GM08714 (cell line): ENCODE measurements around the gene RBM33.

Experiments
- H3K4me3 ChIP-seq: fragments of 200-500 bp; sonication (Bioruptor generic); 2 replicates; pipeline ENCODE4 v1.5.1; 2014; ENCODE audit warnings: mild to moderate bottlenecking, low read length, inconsistent platforms
- ZNF274 ChIP-seq: IDR thresholded peaks from 2 replicates; pipeline ENCODE4 v1.6.1; 2012; ENCODE audit warnings: mild to moderate bottlenecking, low read depth, low read length

Gene RBM33

GRCh38 chr7:155804897-155805825, 160.7 kb downstream of the RBM33 start:
- no peak overlapping the region; the same call in 1 of the 2 replicates for H3K4me3 ChIP-seq
- TF ChIP-seq ZNF274 = no peak

GRCh38 chr7:155805826-155806095, 161.3 kb downstream of the RBM33 start:
- no peak overlapping the region; the same call in 1 of the 2 replicates for H3K4me3 ChIP-seq

GRCh38 chr7:155806096-155806871, 161.8 kb downstream of the RBM33 start:
- H3K4me3 ChIP-seq = no peak overlapping the region
- no peak for TF ChIP-seq ZNF274

More at GRCh38 chr7:155805826-155806095, 161.3 kb downstream of the RBM33 start:
- TF ChIP-seq ZNF274 = no peak

GRCh38 chr7:155807065-155807671, 162.7 kb downstream of the RBM33 start:
- TF ChIP-seq ZNF274 = no peak
- H3K4me3 ChIP-seq = no peak overlapping the region

- H3K4me3 ChIP-seq = no peak overlapping the region; the same call in 1 of the 2 replicates
- no peak for TF ChIP-seq ZNF274
These were observed 163.5 kb downstream of the RBM33 start for GRCh38 chr7:155807789-155808548.

- peak overlapping the region; percentile 3; the same call in 1 of the 2 replicates for H3K4me3 ChIP-seq
- no peak for TF ChIP-seq ZNF274
These were observed 164.3 kb downstream of the RBM33 start for GRCh38 chr7:155808549-155809331.

GRCh38 chr7:155809332-155809946, 165.0 kb downstream of the RBM33 start:
- TF ChIP-seq ZNF274 = no peak
- no peak overlapping the region; the same call in 1 of the 2 replicates for H3K4me3 ChIP-seq

- H3K4me3 ChIP-seq = no peak overlapping the region
- no peak for TF ChIP-seq ZNF274
These were observed 165.7 kb downstream of the RBM33 start for GRCh38 chr7:155809947-155810769.

GRCh38 chr7:155810770-155811559, 166.5 kb downstream of the RBM33 start:
- no peak for TF ChIP-seq ZNF274
- H3K4me3 ChIP-seq = no peak overlapping the region

- TF ChIP-seq ZNF274 = no peak
- H3K4me3 ChIP-seq = no peak overlapping the region
These were observed 167.1 kb downstream of the RBM33 start for GRCh38 chr7:155811560-155811894.
